ENCODE data around the gene SIX4.

DNA sequence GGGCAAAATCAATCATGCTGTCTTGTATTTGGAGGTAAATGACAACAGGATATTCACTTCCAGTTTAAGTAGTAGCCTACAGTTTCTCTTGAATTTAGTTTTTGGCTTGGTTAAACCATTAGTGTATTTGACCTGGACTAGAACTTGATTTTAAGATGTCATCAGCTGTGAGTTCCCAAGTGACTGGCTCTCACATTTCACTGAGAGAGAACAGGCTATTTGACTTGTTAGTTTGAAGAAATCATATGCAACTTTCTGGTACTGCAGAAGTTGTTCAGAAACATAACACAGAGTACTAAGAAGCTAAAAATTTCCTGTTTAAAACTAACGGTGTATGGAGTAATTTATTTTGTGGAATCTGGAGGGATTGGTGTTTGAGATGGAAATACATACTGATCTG is 32.7 kb upstream of the SIX4 start:
- TF ChIP-seq, protein P1, sequence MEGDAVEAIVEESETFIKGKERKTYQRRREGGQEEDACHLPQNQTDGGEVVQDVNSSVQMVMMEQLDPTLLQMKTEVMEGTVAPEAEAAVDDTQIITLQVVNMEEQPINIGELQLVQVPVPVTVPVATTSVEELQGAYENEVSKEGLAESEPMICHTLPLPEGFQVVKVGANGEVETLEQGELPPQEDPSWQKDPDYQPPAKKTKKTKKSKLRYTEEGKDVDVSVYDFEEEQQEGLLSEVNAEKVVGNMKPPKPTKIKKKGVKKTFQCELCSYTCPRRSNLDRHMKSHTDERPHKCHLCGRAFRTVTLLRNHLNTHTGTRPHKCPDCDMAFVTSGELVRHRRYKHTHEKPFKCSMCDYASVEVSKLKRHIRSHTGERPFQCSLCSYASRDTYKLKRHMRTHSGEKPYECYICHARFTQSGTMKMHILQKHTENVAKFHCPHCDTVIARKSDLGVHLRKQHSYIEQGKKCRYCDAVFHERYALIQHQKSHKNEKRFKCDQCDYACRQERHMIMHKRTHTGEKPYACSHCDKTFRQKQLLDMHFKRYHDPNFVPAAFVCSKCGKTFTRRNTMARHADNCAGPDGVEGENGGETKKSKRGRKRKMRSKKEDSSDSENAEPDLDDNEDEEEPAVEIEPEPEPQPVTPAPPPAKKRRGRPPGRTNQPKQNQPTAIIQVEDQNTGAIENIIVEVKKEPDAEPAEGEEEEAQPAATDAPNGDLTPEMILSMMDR (IDR thresholded peaks at IDR 0.05): no peak
- no peak for TF ChIP-seq POLR2A (IDR thresholded peaks at IDR 0.05)

All from adrenal gland (tissue), 5 donors.